Glomerular visceral epithelial cell (primary cell): ENCODE results near the gene CHAD.
A peak's percentile ranks its signal among the peaks of the same experiment; 100 is the strongest.
"Not testable (repeated sequence)": the region's sequence is repeated elsewhere in the genome, so short reads cannot be mapped to it uniquely, and the experiment has no call there.

Source experiments
- DNase-seq: peaks from one replicate; pipeline ENCODE4 v3.0.0-alpha.2; 2016; ENCODE audit errors: extremely low spot score

Gene CHAD

DNA sequence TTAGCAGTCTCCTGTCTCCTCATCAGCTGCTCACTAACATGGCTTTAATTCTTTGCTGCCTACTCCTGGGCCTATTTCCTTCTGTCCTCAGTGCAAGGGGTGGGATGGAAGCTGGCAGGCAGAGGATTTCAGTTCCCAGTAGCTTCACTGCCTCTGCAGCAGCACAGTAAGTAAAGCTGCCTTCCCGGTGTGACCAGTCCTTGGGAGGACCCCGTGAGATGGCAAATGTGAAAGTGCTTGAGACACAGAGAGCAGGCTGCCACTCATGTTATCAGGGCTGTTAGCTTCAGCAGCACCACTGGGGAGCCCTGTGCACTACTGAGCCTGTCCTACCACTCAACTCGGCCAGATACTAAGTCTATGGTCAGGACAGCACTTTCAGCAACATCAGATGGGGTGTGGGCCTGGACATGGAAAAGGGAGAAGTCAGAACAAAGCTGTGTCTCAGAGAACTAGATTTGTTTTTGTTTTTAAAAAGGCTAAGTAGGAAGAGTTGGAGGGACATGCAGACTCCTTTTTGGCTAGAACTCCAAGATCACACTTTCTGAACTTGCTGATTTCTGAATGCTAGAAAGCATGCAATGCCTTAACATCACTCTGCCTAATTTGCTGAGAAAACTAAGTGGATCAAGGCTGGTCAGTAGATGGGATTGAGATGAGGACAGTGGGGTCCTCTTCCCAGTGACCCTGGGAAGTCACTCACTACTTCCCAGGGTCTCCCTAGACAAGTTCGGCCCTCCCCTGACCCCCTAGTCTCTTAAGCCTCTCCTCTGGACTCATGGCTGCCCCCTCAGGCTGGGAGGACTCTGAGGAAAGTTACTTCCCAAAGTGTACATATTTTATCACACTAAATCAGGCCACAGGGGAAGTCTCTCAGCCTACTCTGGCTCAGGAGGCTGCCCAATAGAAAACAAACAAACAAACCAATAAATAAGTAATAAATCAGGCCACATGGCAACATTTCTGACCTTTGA is 41.6 kb downstream of the CHAD start:
- peak; percentile 59 for DNase-seq

DNA sequence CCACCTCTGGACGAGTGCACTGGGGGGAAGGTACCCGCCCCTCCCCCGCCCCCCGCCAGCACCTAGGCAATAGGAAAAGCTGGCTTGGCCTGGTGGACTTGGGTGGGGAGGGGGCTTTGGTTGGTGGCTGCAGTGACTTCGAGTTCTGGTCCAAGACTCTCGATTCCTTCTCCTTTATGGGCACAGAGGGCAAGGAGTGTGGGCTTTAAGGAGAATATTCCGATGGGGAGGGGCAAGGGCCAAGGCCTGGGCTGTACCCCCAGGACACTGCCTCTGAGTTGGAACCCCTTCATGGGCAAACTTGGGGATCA is 42.3 kb downstream of the CHAD start:
- no peak for DNase-seq

GRCh38 chr17:50425682-50426471 is 42.8 kb downstream of the CHAD start, which contains the start of gene ACSF2:
Gene ACSF2 (plus strand): TSS chr17:50426218. CDS start chr17:50426262, 44 bp downstream.
- peak; percentile 72 for DNase-seq

DNA sequence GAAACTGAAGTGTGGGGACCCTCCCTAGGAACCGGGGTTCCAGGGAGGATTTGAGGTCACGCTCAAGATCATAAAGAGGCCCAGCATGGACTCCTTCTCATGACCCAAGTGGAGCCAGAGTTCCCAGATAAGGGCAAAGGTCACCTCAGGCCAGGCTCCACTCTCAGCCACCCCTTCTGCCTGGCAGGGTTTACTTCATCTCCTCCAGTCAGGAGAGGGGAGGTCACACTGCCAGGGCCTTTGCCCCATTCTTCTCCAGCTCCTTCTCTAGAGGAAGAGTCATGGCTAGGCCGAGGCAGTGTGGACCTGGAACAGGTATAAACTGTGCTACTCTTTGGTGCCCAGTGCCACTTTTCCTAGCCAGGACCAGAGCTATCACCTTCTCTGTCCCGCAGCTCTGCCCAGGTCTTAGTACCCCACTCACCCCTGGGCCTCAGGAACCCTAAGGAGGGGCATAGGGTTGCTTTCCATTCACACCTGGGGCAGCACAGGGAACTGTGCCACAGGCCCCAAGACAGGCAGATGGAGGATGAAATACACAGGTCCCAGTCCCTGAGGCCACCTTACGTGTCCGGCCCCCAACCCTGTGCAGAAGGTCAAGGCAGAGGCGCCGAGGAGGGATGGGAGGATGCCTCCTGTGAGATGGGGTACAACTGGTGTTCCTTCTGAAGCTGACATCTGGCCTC is 43.5 kb downstream of the CHAD start:
- DNase-seq: no peak

GRCh38 chr17:50424246-50424995 is 44.3 kb downstream of the CHAD start:
- DNase-seq: no peak

- peak; percentile 94 for DNase-seq
These were observed 45.0 kb downstream of the CHAD start for GRCh38 chr17:50423553-50424159.

DNA sequence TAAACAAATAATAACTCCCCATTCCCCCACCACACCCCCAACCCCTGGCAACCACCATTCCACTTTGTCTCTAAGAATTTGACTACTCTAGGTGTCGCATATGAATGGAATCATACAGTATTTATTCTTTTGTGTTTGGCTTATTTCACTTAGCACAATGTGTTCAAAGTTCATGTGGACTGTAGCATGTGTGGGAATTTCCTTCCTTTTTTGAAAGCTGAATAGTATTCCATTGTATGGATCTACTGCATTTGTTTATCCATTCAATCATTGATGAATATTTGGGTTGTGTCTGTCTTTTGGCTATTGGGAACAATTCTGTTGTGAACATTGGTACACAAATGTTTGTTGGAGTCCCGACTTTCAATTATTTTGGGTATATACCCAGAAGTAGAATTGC is 45.9 kb downstream of the CHAD start:
- DNase-seq: no peak

DNA sequence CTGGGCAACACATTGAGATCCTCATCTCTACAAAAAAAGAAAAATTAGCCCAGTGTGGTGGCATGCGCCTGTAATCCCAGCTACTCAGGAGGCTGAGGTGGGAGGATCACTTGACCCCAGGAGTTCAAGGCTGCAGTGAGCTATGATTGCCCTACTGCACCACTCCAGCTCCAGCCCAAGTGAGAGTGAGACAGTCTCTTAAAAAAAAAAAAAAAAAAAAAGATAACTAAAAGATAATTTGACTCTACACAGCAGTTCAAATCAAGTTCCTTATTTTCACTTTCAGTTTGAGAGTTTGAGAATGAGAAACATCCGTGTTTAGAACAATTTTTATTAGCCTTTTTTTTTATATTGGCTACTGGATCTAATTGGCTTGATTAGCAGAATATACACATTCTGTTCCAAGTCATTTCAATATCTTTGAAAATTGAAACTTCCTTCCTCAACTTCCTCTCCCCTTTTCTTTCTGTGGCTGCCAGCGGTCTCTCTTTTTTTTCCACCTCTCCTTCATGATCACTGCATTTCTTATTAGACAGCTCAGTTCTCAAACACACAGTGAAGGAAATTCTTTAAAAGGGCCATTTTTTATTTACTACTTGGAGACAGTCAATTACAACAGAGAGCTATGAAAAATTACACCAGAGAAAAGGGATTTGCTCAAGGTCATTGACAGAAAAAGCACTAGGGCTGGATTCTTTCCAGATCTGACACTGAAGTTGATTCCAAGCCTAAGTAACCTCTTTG is 47.2 kb downstream of the CHAD start:
- no peak for DNase-seq

- no peak for DNase-seq
These were observed 48.1 kb downstream of the CHAD start for GRCh38 chr17:50420419-50421112.

DNA sequence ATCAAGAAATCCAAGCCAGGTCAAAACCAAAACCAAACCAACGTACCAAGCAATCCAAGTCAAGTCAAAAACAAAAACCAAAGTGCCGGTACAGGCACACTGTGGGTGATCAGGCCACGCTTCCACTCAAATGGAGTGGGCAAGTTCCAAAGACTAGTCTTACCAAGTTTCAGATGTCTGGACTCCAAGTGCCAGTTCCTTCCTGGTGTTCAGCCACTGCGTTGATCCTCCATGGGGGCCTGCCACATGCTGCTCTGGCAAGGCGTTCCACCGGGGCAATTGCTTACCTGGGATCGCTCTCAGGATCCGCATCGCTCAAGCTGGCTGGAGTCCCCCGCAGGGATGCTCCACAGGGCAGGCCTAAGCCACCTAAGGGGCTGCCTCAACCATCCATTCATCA is 49.1 kb downstream of the CHAD start:
- not testable (repeated sequence) for DNase-seq

- DNase-seq: no peak
These were observed 53.9 kb downstream of the CHAD start for GRCh38 chr17:50414808-50415207.
